Neural cell (in vitro differentiated cells): ENCODE measurements around the gene KLHL3.
"Not testable (repeated sequence)": the region's sequence is repeated elsewhere in the genome, so short reads cannot be mapped to it uniquely, and the experiment has no call there.

Experiments used
- EP300 ChIP-seq: fragments of 450-650 bp; conservative IDR thresholded peaks from 2 replicates; pipeline ENCODE4 v1.6.1; 2014; ENCODE audit warnings: antibody characterized with exemption, mild to moderate bottlenecking, moderate library complexity; ENCODE audit not compliant: poor library complexity, severe bottlenecking
- EZH2 ChIP-seq: fragments of 200-600, 300-800 bp; shearing (Covaris generic), sonication (generic); IDR thresholded peaks from 2 replicates; pipeline ENCODE4 v1.6.1; 2014; ENCODE audit warnings: antibody characterized with exemption, low read length, borderline replicate concordance, mild to moderate bottlenecking; ENCODE audit not compliant: insufficient read depth, poor library complexity, severe bottlenecking
- POLR2AphosphoS5 ChIP-seq: IDR thresholded peaks from 2 replicates; pipeline ENCODE4 v1.6.1; 2012
- TAF1 ChIP-seq: IDR thresholded peaks from 2 replicates; pipeline ENCODE4 v1.6.1; 2012; ENCODE audit warnings: low read depth
- TF ChIP-seq, protein P1 (sequence below): fragments of 450-650 bp; IDR thresholded peaks from 2 replicates; pipeline ENCODE4 v1.5.1; 2014; ENCODE audit warnings: antibody characterized with exemption, mild to moderate bottlenecking, moderate library complexity; ENCODE audit not compliant: poor library complexity, severe bottlenecking
- TF ChIP-seq, protein P2 (sequence below): IDR thresholded peaks from 2 replicates; pipeline ENCODE4 v1.6.1; 2012; ENCODE audit warnings: borderline replicate concordance

DNA sequence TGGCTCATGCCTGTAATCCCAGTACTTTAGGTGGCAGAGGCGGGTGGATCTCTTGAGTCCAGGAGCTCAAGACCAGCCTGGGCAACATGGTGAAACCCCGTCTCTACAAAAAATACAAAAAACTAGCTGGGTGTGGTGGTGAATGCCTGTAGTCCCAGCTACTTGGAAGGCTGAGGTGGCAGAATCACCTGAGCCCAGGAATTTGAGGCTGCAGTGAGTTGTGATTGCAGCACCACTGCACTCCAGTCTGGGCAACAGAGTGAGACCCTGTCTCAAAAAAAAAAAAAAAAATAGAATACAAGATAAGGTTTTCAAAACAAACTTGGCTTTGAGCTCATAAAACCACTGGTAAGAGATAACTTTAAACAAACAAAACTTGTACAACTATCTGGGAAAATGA is 92.8 kb downstream of the KLHL3 start:
- TF ChIP-seq, protein P1, sequence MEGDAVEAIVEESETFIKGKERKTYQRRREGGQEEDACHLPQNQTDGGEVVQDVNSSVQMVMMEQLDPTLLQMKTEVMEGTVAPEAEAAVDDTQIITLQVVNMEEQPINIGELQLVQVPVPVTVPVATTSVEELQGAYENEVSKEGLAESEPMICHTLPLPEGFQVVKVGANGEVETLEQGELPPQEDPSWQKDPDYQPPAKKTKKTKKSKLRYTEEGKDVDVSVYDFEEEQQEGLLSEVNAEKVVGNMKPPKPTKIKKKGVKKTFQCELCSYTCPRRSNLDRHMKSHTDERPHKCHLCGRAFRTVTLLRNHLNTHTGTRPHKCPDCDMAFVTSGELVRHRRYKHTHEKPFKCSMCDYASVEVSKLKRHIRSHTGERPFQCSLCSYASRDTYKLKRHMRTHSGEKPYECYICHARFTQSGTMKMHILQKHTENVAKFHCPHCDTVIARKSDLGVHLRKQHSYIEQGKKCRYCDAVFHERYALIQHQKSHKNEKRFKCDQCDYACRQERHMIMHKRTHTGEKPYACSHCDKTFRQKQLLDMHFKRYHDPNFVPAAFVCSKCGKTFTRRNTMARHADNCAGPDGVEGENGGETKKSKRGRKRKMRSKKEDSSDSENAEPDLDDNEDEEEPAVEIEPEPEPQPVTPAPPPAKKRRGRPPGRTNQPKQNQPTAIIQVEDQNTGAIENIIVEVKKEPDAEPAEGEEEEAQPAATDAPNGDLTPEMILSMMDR, result not testable (repeated sequence)
- TF ChIP-seq POLR2AphosphoS5, EP300, TAF1, EZH2: not testable (repeated sequence)
- TF ChIP-seq, protein P2, sequence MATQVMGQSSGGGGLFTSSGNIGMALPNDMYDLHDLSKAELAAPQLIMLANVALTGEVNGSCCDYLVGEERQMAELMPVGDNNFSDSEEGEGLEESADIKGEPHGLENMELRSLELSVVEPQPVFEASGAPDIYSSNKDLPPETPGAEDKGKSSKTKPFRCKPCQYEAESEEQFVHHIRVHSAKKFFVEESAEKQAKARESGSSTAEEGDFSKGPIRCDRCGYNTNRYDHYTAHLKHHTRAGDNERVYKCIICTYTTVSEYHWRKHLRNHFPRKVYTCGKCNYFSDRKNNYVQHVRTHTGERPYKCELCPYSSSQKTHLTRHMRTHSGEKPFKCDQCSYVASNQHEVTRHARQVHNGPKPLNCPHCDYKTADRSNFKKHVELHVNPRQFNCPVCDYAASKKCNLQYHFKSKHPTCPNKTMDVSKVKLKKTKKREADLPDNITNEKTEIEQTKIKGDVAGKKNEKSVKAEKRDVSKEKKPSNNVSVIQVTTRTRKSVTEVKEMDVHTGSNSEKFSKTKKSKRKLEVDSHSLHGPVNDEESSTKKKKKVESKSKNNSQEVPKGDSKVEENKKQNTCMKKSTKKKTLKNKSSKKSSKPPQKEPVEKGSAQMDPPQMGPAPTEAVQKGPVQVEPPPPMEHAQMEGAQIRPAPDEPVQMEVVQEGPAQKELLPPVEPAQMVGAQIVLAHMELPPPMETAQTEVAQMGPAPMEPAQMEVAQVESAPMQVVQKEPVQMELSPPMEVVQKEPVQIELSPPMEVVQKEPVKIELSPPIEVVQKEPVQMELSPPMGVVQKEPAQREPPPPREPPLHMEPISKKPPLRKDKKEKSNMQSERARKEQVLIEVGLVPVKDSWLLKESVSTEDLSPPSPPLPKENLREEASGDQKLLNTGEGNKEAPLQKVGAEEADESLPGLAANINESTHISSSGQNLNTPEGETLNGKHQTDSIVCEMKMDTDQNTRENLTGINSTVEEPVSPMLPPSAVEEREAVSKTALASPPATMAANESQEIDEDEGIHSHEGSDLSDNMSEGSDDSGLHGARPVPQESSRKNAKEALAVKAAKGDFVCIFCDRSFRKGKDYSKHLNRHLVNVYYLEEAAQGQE, result not testable (repeated sequence)
